GM23248 (cell line): ENCODE data around the gene PLEKHA4. TPM values are rescaled to one million over a fixed set of nuclear protein-coding genes. Genes with fewer than 3 reads are reported as not detected.
A peak's percentile ranks its signal among the peaks of the same experiment; 100 is the strongest.
"Not testable (repeated sequence)": the region's sequence is repeated elsewhere in the genome, so short reads cannot be mapped to it uniquely, and the experiment has no call there.

Experiments used
- DNase-seq: peaks from one replicate; pipeline ENCODE4 v3.0.0-alpha.2; 2015
- H2AFZ ChIP-seq: fragments of 200-600 bp; sonication (generic); 2 replicates; pipeline ENCODE4 v1.6.1; 2016; ENCODE audit warnings: antibody characterized with exemption
- H3F3A ChIP-seq: fragments of 200-600 bp; sonication (generic); 2 replicates; pipeline ENCODE4 v1.6.1; 2016; ENCODE audit warnings: mild to moderate bottlenecking, antibody characterized with exemption, mixed run types; ENCODE audit not compliant: insufficient read depth
- H3K27ac ChIP-seq: fragments of 200-600 bp; sonication (generic); 2 replicates; pipeline ENCODE4 v1.5.1; 2016; ENCODE audit warnings: mild to moderate bottlenecking
- H3K27me3 ChIP-seq: fragments of 200-600 bp; sonication (generic); replicated peaks from 2 replicates; pipeline ENCODE4 v1.6.1; 2016; ENCODE audit warnings: mild to moderate bottlenecking; ENCODE audit not compliant: insufficient read depth
- H3K36me3 ChIP-seq: fragments of 200-600 bp; sonication (generic); 2 replicates; pipeline ENCODE4 v1.6.1; 2016; ENCODE audit warnings: low read depth, mild to moderate bottlenecking
- H3K4me1 ChIP-seq: fragments of 200-600 bp; sonication (generic); 2 replicates; pipeline ENCODE4 v1.6.1; 2016; ENCODE audit warnings: mild to moderate bottlenecking; ENCODE audit not compliant: insufficient read depth
- H3K4me2 ChIP-seq: fragments of 200-600 bp; sonication (generic); one replicate; pipeline ENCODE4 v1.6.1; 2016; ENCODE audit warnings: mild to moderate bottlenecking; ENCODE audit not compliant: unreplicated experiment
- H3K4me3 ChIP-seq: fragments of 200-600 bp; sonication (generic); 2 replicates; pipeline ENCODE4 v1.5.1; 2016; ENCODE audit warnings: mild to moderate bottlenecking
- H3K79me2 ChIP-seq: fragments of 200-600 bp; sonication (generic); 2 replicates; pipeline ENCODE4 v1.6.1; 2016; ENCODE audit warnings: mild to moderate bottlenecking; ENCODE audit not compliant: insufficient read depth
- H3K9ac ChIP-seq: fragments of 200-600 bp; sonication (generic); 2 replicates; pipeline ENCODE4 v1.6.1; 2016; ENCODE audit warnings: mild to moderate bottlenecking
- H3K9me2 ChIP-seq: fragments of 200-600 bp; sonication (generic); 2 replicates; pipeline ENCODE4 v1.6.1; 2016; ENCODE audit warnings: mixed run types, mild to moderate bottlenecking, moderate library complexity; ENCODE audit not compliant: insufficient read depth
- H3K9me3 ChIP-seq: fragments of 200-600 bp; sonication (generic); one replicate; pipeline ENCODE4 v1.6.1; 2017; ENCODE audit warnings: low read depth
- H4K20me1 ChIP-seq: fragments of 200-600 bp; sonication (generic); 2 replicates; pipeline ENCODE4 v1.6.0; 2016; ENCODE audit not compliant: insufficient read depth
- EZH2 ChIP-seq: fragments of 200-600 bp; sonication (generic); IDR thresholded peaks from 2 replicates; pipeline ENCODE4 v1.6.1; 2018; ENCODE audit warnings: antibody characterized with exemption, mild to moderate bottlenecking; ENCODE audit not compliant: insufficient read depth, poor library complexity, severe bottlenecking
- EZH2phosphoT487 ChIP-seq: fragments of 200-600 bp; sonication (generic); IDR thresholded peaks from 2 replicates; pipeline ENCODE4 v1.6.1; 2018; ENCODE audit warnings: antibody characterized with exemption, moderate library complexity, mild to moderate bottlenecking, low read depth; ENCODE audit not compliant: insufficient read depth
- WGBS, 2 experiments: methylation state at CpG; one replicate each; pipeline ENCODE4 v1.1.6; 2015 to 2017; ENCODE audit warnings: low lambda C conversion rate in 2 of 2, low coverage in 1 of 2; ENCODE audit errors: missing lambda C conversion rate in 2 of 2; 5-methylcytosine and 5-hydroxymethylcytosine counted together
- in situ Hi-C: fragments of 300-500 bp; cut with MboI; formaldehyde crosslinking; loops from 2 replicates; pipeline ENCODE4 v1.15.0; 2020
- polyA plus RNA-seq: library from polyadenylated mRNA; unstranded; fragments of >200 nt; fragmentation: Nextera tagmentation; extraction: Ambion mirVana; gene quantifications from 2 replicates; pipeline ENCODE4 v1.2.1, GENCODE V29; 2016
- total RNA-seq: library from RNA; depleted of rRNA; stranded (reverse); fragments of >200 nt; shearing (Covaris generic); gene quantifications from 2 replicates; pipeline ENCODE4 v1.2.3, GENCODE V29; 2014

PLEKHA4 gene
- total and polyA plus RNA-seq, 2 experiments from 2014 or later = 12.3 to 19.4 TPM

- peaks cover 26% of the 10 kb centered on the region for H3K4me1 ChIP-seq
- peak within 1 kb of the TSS; percentile 100 for H3K9ac ChIP-seq
- peak within 1 kb of the TSS; percentile 94 for H3K4me3 ChIP-seq
- DNase-seq = peak; percentile 97
- H3K4me2 ChIP-seq = peak within 1 kb of the TSS; percentile 96
- peaks cover 5% of the 10 kb centered on the region; the same call in 1 of the 2 replicates for H4K20me1 ChIP-seq
- no peaks in the 10 kb centered on the region for H3K9me2 ChIP-seq
- H2AFZ ChIP-seq = peak within 1 kb of the TSS; percentile 54
- peaks cover 37% of the 10 kb centered on the region for H3F3A ChIP-seq
- in situ Hi-C loops = no loop called here
- H3K27ac ChIP-seq = peak within 1 kb of the TSS; percentile 100
- WGBS, 2 experiments = 1% methylated on average over 47 to 53 of the region's 53 CpGs
- TF ChIP-seq EZH2phosphoT487 (0 out of 2 replicates have a peak, but pooled peaks have one; percentile 51), EZH2 (no peak)
- no peaks in the 10 kb centered on the region for H3K27me3 ChIP-seq
- peaks cover 38% of the 10 kb centered on the region for H3K36me3 ChIP-seq
- H3K79me2 ChIP-seq = peaks cover 51% of the 10 kb centered on the region
- H3K9me3 ChIP-seq = no peaks in the 10 kb centered on the region
Observed at GRCh38 chr19:48872182-48872883, 3.9 kb upstream of the PLEKHA4 start, which contains the start of gene PPP1R15A. Gene PPP1R15A (plus strand): TSS chr19:48872421. CDS start chr19:48873234, 813 bp downstream.

DNA sequence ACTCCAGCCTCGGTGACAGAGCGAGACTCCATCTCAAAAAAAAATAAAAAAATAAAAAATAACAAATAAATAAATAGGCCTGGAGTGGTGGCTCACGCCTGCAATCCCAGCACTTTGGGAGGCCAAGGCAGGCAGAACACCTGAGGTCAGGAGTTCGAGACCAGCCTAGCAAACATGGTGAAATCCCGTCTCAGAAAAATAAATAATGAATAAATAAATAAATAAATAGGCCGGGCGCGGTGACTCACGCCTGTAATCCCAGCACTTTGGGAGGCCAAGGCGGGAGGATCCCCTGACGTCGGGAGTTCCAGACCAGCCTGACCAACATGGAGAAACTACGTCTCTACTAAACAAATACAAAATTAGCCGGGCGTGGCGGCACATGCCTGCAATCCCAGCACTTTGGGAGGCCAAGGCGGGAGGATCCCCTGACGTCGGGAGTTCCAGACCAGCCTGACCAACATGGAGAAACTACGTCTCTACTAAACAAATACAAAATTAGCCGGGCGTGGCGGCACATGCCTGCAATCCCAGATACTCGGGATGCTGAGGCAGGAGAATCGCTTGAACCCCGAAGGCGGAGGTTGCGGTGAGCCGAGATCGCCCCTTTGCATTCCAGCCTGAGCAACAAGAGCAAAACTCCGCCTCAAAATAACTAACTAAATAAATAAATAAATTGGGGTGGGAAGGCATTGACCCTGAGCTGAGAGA, 3.2 kb upstream of the PLEKHA4 start:
- Histone ChIP-seq H3K9ac (peak overlapping the region; percentile 100; the same call in 1 of the 2 replicates), H3F3A (peaks cover 33% of the 10 kb centered on the region), H3K4me2 (peak overlapping the region; percentile 45), H2AFZ (peak overlapping the region; percentile 54), H3K27ac (peak overlapping the region; percentile 100; the same call in 1 of the 2 replicates), H3K79me2 (peaks cover 51% of the 10 kb centered on the region), H3K4me1 (peaks cover 31% of the 10 kb centered on the region), H3K4me3 (peak overlapping the region; percentile 94), H3K36me3 (peaks cover 31% of the 10 kb centered on the region)
- H3K27me3 ChIP-seq, H3K9me2 ChIP-seq, H4K20me1 ChIP-seq, in situ Hi-C loops, H3K9me3 ChIP-seq, DNase-seq: not testable (repeated sequence)
- WGBS, 2 experiments = 78 to 83% methylated on average over 27 of the region's 31 CpGs

- Histone ChIP-seq H3K4me2 (no peak overlapping the region), H3K9me2 (no peaks in the 10 kb centered on the region), H2AFZ (no peak overlapping the region), H3K4me3 (no peak overlapping the region), H4K20me1 (peaks cover 5% of the 10 kb centered on the region; the same call in 1 of the 2 replicates), H3K79me2 (peaks cover 52% of the 10 kb centered on the region), H3K4me1 (peaks cover 21% of the 10 kb centered on the region), H3K36me3 (peaks cover 19% of the 10 kb centered on the region), H3K27me3 (no peaks in the 10 kb centered on the region), H3K9ac (no peak overlapping the region), H3F3A (peaks cover 24% of the 10 kb centered on the region), H3K9me3 (no peaks in the 10 kb centered on the region), H3K27ac (no peak overlapping the region)
- no peak for DNase-seq
- in situ Hi-C loops = no loop called here
- 95 to 97% methylated on average over 9 of the region's 9 CpGs for WGBS, 2 experiments
- TF ChIP-seq EZH2phosphoT487 = no peak
- no peak for TF ChIP-seq EZH2
Observed at GRCh38 chr19:48870048-48870447, 1.6 kb upstream of the PLEKHA4 start.

- Histone ChIP-seq H3K9me2 (no peaks in the 10 kb centered on the region), H3K79me2 (peaks cover 29% of the 10 kb centered on the region), H3K9me3 (no peaks in the 10 kb centered on the region), H3K36me3 (no peaks in the 10 kb centered on the region), H3K27me3 (no peaks in the 10 kb centered on the region), H3F3A (peaks cover 4% of the 10 kb centered on the region), H2AFZ (peak overlapping the region; percentile 81), H3K9ac (peak overlapping the region; percentile 82), H3K4me2 (peak overlapping the region; percentile 79), H3K4me3 (peak overlapping the region; percentile 69), H4K20me1 (no peaks in the 10 kb centered on the region), H3K4me1 (peaks cover 21% of the 10 kb centered on the region), H3K27ac (peak overlapping the region; percentile 68)
- WGBS, 2 experiments = 9 to 24% methylated on average over 5 to 7 of the region's 7 CpGs
- TF ChIP-seq EZH2 = no peak
- no peak for TF ChIP-seq EZH2phosphoT487
- no peak for DNase-seq
- in situ Hi-C loops = no loop called here
Observed at GRCh38 chr19:48867746-48868113, 687 bp downstream of the PLEKHA4 start.
